ENCODE results near the gene PIR. TPM values are rescaled to one million over a fixed set of nuclear protein-coding genes. Genes with fewer than 3 reads are reported as not detected.

PIR gene
- total RNA-seq, 2 donors from 2014 or later = 13.5 to 47.4 TPM

DNA sequence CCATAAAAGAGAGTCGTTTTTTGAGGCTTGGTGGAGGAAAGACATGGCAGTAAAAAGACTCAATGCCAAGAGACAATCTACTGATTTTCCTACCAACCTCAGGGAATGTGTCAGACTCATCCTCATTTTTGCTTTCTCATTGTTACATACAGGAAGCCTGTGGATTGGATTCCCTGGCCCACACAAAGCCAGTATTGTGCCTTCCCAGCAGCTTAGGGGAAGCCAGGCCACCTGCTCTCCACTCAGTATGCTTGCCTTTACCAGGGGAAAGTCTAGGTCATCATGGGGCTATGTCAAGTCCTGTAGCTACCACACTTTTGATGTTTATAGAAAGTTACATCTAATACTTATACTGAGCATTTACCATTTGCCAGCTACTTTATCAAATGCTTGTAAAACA is 18.4 kb upstream of the PIR start:
- Histone ChIP-seq H3K9me3 (no peaks in the 10 kb centered on the region), H3K4me1 (ENCODE audit: control insufficient read depth in 1 of 2, low read depth in 2 of 2) (no peaks in the 10 kb centered on the region), H3K27ac (no peak overlapping the region), H3K4me3 (no peak overlapping the region), H3K27me3 (replicated peaks; ENCODE audit: insufficient read depth) (no peaks in the 10 kb centered on the region), H3K36me3 (no peaks in the 10 kb centered on the region)
- ATAC-seq (ENCODE audit: insufficient number of reproducible peaks, low FRiP score, low read depth) (no peak), DNase-seq (ENCODE audit: low spot score) (no peak)
- TF ChIP-seq, protein P1, sequence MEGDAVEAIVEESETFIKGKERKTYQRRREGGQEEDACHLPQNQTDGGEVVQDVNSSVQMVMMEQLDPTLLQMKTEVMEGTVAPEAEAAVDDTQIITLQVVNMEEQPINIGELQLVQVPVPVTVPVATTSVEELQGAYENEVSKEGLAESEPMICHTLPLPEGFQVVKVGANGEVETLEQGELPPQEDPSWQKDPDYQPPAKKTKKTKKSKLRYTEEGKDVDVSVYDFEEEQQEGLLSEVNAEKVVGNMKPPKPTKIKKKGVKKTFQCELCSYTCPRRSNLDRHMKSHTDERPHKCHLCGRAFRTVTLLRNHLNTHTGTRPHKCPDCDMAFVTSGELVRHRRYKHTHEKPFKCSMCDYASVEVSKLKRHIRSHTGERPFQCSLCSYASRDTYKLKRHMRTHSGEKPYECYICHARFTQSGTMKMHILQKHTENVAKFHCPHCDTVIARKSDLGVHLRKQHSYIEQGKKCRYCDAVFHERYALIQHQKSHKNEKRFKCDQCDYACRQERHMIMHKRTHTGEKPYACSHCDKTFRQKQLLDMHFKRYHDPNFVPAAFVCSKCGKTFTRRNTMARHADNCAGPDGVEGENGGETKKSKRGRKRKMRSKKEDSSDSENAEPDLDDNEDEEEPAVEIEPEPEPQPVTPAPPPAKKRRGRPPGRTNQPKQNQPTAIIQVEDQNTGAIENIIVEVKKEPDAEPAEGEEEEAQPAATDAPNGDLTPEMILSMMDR (IDR thresholded peaks at IDR 0.05) = no peak

DNA sequence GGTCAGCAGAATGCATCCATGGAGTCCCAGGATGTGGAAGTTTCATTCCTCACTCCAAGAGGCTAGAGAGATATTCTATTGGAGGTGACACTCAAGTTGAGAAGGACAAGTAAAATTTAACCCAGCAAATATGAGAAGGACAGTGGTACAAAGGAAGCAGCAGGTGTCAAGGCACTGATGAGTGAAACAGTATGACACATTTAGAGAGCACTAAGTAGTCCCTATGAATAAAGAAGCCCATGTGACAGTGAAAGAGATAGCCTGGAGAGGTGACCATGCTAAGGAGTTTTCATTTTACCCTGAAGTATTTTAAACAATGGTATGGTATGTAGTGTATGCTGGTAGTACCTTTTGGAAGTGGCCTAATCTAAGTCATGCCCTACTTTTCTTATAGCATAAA is 16.7 kb upstream of the PIR start:
- no peaks in the 10 kb centered on the region for H3K36me3 ChIP-seq
- ATAC-seq (ENCODE audit: insufficient number of reproducible peaks, low FRiP score, low read depth) (no peak), DNase-seq (ENCODE audit: low spot score) (no peak)
- no peaks in the 10 kb centered on the region for H3K9me3 ChIP-seq
- no peaks in the 10 kb centered on the region for H3K27me3 ChIP-seq (replicated peaks; ENCODE audit: insufficient read depth)
- H3K4me3 ChIP-seq = no peak overlapping the region
- H3K27ac ChIP-seq = no peak overlapping the region
- no peaks in the 10 kb centered on the region for H3K4me1 ChIP-seq (ENCODE audit: control insufficient read depth in 1 of 2, low read depth in 2 of 2)
- TF ChIP-seq, protein P1 (IDR thresholded peaks at IDR 0.05) = no peak

DNA sequence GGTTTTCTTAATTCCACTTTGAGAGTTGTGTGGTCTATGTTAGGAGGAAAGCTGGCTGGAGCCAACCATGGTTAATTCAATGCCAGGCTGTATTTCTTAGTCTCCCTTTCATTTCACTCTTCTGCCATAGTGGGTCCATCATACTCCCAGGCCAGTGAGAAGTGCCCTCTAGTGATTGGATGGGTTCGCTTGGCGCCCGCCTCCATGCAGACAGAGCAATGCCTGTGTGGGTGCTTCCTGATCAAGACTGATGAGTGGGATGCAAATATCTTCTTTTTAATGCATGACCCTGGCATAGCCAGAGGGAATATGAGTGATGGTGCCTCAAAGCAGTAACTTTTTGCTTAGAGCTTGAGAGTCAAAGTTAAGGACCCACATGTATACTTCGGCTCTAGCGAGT is 13.9 kb upstream of the PIR start:
- DNase-seq (ENCODE audit: low spot score) = no peak
- Histone ChIP-seq H3K9me3 (no peaks in the 10 kb centered on the region), H3K27me3 (replicated peaks; ENCODE audit: insufficient read depth) (no peaks in the 10 kb centered on the region), H3K4me3 (no peak overlapping the region), H3K4me1 (ENCODE audit: control insufficient read depth in 1 of 2, low read depth in 2 of 2) (no peaks in the 10 kb centered on the region), H3K36me3 (no peaks in the 10 kb centered on the region), H3K27ac (no peak overlapping the region)
- TF ChIP-seq, protein P1 (IDR thresholded peaks at IDR 0.05) = no peak
- ATAC-seq (ENCODE audit: insufficient number of reproducible peaks, low FRiP score, low read depth) = no peak

DNA sequence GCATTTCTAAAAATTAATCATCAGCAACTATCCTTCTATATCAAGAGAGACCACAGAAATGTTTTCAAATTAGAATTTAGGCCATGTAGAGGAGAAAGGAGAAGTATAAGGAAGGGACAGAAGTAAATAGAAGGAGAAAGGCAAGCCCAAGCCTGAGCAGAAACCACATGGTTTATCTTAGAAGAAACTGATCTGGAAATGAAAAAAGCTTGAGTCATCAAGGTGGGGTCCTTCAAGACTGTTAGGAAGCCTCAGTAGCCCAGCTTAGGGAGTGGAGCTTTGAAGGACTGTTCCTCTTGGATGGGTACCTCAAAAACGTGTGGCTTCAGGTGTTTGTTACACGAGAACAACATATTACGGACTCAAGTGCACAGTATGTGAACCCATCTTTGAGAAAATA is 12.0 kb upstream of the PIR start:
- ATAC-seq (ENCODE audit: insufficient number of reproducible peaks, low FRiP score, low read depth) = no peak
- TF ChIP-seq, protein P1 (IDR thresholded peaks at IDR 0.05) = no peak
- H3K9me3 ChIP-seq = no peaks in the 10 kb centered on the region

DNA sequence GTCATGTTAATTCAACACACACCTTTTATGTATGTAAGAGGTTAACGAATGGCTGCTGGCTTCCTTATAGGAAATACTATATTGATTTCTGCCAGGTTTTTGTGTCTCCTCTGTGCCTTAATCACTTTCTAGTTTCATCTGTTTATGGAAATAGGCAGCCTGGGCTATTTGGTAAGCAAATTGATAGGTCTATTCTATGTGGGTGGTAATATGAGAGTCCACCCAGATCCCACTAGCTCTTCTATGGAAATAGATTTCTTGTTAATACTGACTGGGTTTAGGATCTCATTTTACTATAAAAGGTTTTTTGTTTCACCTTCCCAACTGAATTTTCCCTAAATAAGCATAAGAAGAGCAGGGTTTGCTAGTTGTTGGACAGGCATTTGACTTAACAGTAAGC is 11.5 kb upstream of the PIR start:
- ATAC-seq (ENCODE audit: insufficient number of reproducible peaks, low FRiP score, low read depth) (no peak), DNase-seq (ENCODE audit: low spot score) (no peak)
- Histone ChIP-seq H3K4me1 (ENCODE audit: control insufficient read depth in 1 of 2, low read depth in 2 of 2) (no peaks in the 10 kb centered on the region), H3K36me3 (no peaks in the 10 kb centered on the region), H3K4me3 (no peak overlapping the region), H3K9me3 (no peaks in the 10 kb centered on the region), H3K27ac (no peak overlapping the region), H3K27me3 (replicated peaks; ENCODE audit: insufficient read depth) (no peaks in the 10 kb centered on the region)
- TF ChIP-seq, protein P1 (IDR thresholded peaks at IDR 0.05) = no peak

More for the DNA sequence above, 12.0 kb upstream of the PIR start:
- no peaks in the 10 kb centered on the region for H3K4me1 ChIP-seq (ENCODE audit: control insufficient read depth in 1 of 2, low read depth in 2 of 2)
- no peak overlapping the region for H3K27ac ChIP-seq
- no peaks in the 10 kb centered on the region for H3K36me3 ChIP-seq
- H3K27me3 ChIP-seq (replicated peaks; ENCODE audit: insufficient read depth) = no peaks in the 10 kb centered on the region
- H3K4me3 ChIP-seq = no peak overlapping the region
- no peak for DNase-seq (ENCODE audit: low spot score)
